MCF 10A (cell line): ENCODE results near the gene SHLD2. TPM values are rescaled to one million over a fixed set of nuclear protein-coding genes. Genes with fewer than 3 reads are reported as not detected.
"Not testable (repeated sequence)": the region's sequence is repeated elsewhere in the genome, so short reads cannot be mapped to it uniquely, and the experiment has no call there.

Experiments used
- BruUV-seq: library from RNA; stranded (reverse); fragments of 400-500 nt; replicated peaks from 2 replicates; lab custom pipeline; 2021; lab: Mats Ljungman, UMichigan
- CTCF ChIA-PET: fragments of 300-600 bp; sonication (Branson Sonifier 250); formaldehyde crosslinking; extraction: SDS; loops from one replicate; lab custom pipeline; 2021; ENCODE audit warnings: antibody characterized with exemption, inconsistent platforms; lab: Yijun Ruan, JAX
- POLR2A ChIA-PET: fragments of 300-600, 350-650 bp; sonication (Branson Sonifier 250); formaldehyde crosslinking; extraction: SDS; loops from one replicate; lab custom pipeline; 2020; ENCODE audit warnings: antibody characterized with exemption, inconsistent platforms; lab: Yijun Ruan, JAX
- DNase-seq: peaks from one replicate; pipeline ENCODE4 v3.0.0-alpha.2; 2018; ENCODE audit not compliant: unreplicated experiment
- H3K27ac Mint-ChIP-seq: one replicate; pipeline ENCODE4 v1.8.0; 2022; ENCODE audit warnings: mild to moderate bottlenecking, low read depth, mixed read lengths; ENCODE audit not compliant: unreplicated experiment
- H3K27me3 Mint-ChIP-seq: one replicate; pipeline ENCODE4 v1.8.0; 2022; ENCODE audit warnings: mixed read lengths; ENCODE audit not compliant: insufficient read depth, unreplicated experiment
- H3K36me3 Mint-ChIP-seq: one replicate; pipeline ENCODE4 v1.8.0; 2022; ENCODE audit warnings: mild to moderate bottlenecking, moderate library complexity, mixed read lengths; ENCODE audit not compliant: insufficient read depth, unreplicated experiment
- H3K4me1 Mint-ChIP-seq: one replicate; pipeline ENCODE4 v1.8.0; 2022; ENCODE audit warnings: mixed read lengths; ENCODE audit not compliant: insufficient read depth, unreplicated experiment
- H3K4me3 Mint-ChIP-seq: one replicate; pipeline ENCODE4 v1.8.0; 2022; ENCODE audit warnings: mild to moderate bottlenecking, moderate library complexity, mixed read lengths; ENCODE audit not compliant: unreplicated experiment
- H3K9me3 Mint-ChIP-seq: one replicate; pipeline ENCODE4 v1.8.0; 2022; ENCODE audit warnings: mixed read lengths; ENCODE audit not compliant: unreplicated experiment
- CTCF ChIP-seq: fragments of 200-600 bp; IDR thresholded peaks from one replicate; pipeline ENCODE4 v1.8.0; 2022; ENCODE audit warnings: antibody characterized with exemption, mild to moderate bottlenecking; ENCODE audit not compliant: unreplicated experiment
- intact Hi-C: fragments of 100-400 bp; cut with micrococcal nuclease; formaldehyde crosslinking; loops from 2 replicates; pipeline ENCODE4 v1.14.1; 2022
- total RNA-seq: library from RNA; stranded (reverse); gene quantifications from 2 replicates; pipeline ENCODE4 v1.2.3, GENCODE V29; 2022

SHLD2 gene
- total RNA-seq, 1 experiment from 2014 or later = 31.8 TPM

GRCh38 chr10:87082219-87082618 lies 12.8 kb upstream of the SHLD2 start:
- peaks cover 45% of the 10 kb centered on the region for H3K4me1 Mint-ChIP-seq
- BruUV-seq, intact Hi-C loops, H3K9me3 Mint-ChIP-seq, H3K27me3 Mint-ChIP-seq: not testable (repeated sequence)
- CTCF ChIA-PET = interaction anchor here (0.6 to 3.0 kb wide), 3 partner anchors 9 to 300 kb away, joined by 3 to 21 read pairs (median 3); no protein-coding TSS in a partner anchor
- DNase-seq = peak; percentile 81
- POLR2A ChIA-PET = interaction anchor here (0.6 to 5.4 kb wide), 6 partner anchors 10 to 113 kb away, joined by 3 to 202 read pairs (median 6); partner anchors contain the start of genes ADIRF, GLUD1 and SHLD2
- peak overlapping the region; percentile 45 for H3K4me3 Mint-ChIP-seq
- H3K27ac Mint-ChIP-seq = peak overlapping the region; percentile 93
- H3K36me3 Mint-ChIP-seq = peaks cover 56% of the 10 kb centered on the region

- intact Hi-C loops = loop anchor here (1.0 kb wide), 1 partner anchor 10 kb away; no protein-coding TSS in a partner anchor
- H3K9me3 Mint-ChIP-seq, H3K27me3 Mint-ChIP-seq: not testable (repeated sequence)
- CTCF ChIA-PET = interaction anchor here (3.0 kb wide), 1 partner anchor 9 kb away, joined by 21 read pairs; no protein-coding TSS in a partner anchor
- peak; percentile 33 for DNase-seq
- Mint-ChIP-seq H3K36me3 (peaks cover 65% of the 10 kb centered on the region), H3K27ac (peak overlapping the region; percentile 93), H3K4me1 (peaks cover 44% of the 10 kb centered on the region), H3K4me3 (peak overlapping the region; percentile 45)
- TSS peak; percentile 41 for BruUV-seq
- POLR2A ChIA-PET = interaction anchor here (0.7 to 5.4 kb wide), 4 partner anchors 10 to 114 kb away, joined by 3 to 202 read pairs (median 22); partner anchors contain the start of genes ADIRF, GLUD1 and SHLD2
These were observed 11.3 kb upstream of the SHLD2 start for GRCh38 chr10:87083576-87084290.

DNA sequence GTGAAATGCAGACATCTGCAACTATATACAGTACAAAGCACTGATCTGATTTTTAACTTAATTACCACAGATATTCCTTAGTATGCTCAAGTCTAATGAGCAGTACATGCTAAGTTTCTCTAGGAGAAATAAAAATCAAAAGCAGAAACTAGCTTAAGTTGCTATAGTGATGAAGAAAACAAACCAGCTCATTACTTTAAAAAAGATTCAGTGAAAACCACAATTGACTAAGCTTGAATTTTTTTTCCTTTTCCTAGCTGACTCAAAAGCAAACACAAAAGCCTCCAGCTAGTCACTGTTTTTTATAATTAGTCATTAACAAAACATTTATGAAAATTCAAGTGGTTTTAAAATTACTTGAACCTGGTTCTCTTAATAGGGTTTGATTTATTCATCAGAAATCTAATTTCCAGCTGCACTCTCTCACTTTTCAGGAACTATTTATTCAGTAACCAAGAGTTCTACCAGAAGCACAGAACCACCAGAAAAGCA lies 10.7 kb upstream of the SHLD2 start:
- H3K4me1 Mint-ChIP-seq = peaks cover 48% of the 10 kb centered on the region
- ChIA-PET POLR2A (interaction anchor here (0.7 to 5.4 kb wide), 4 partner anchors 10 to 115 kb away, joined by 3 to 202 read pairs (median 22); partner anchors contain the start of genes ADIRF, GLUD1 and SHLD2), CTCF (interaction anchor here (3.0 kb wide), 1 partner anchor 9 kb away, joined by 21 read pairs; no protein-coding TSS in a partner anchor)
- not testable (repeated sequence) for H3K9me3 Mint-ChIP-seq, BruUV-seq, H3K27me3 Mint-ChIP-seq
- H3K36me3 Mint-ChIP-seq = peaks cover 71% of the 10 kb centered on the region
- H3K27ac Mint-ChIP-seq = peak overlapping the region; percentile 93
- peak overlapping the region; percentile 45 for H3K4me3 Mint-ChIP-seq
- DNase-seq = peak; percentile 59
- intact Hi-C loops = loop anchor here (1.0 kb wide), 1 partner anchor 9 kb away; no protein-coding TSS in a partner anchor

GRCh38 chr10:87085537-87085936 lies 9.5 kb upstream of the SHLD2 start:
- H3K27me3 Mint-ChIP-seq = no peaks in the 10 kb centered on the region
- peak overlapping the region; percentile 93 for H3K27ac Mint-ChIP-seq
- intact Hi-C loops = no loop called here
- H3K4me3 Mint-ChIP-seq = no peak overlapping the region
- no peak for DNase-seq
- ChIA-PET POLR2A (interaction anchor here (0.5 to 5.4 kb wide), 5 partner anchors 9 to 591 kb away, joined by 4 to 202 read pairs (median 5); partner anchors contain the start of genes ADIRF, GLUD1 and SHLD2), CTCF (interaction anchor here (0.7 to 1.0 kb wide), 4 partner anchors 12 to 329 kb away, joined by 3 read pairs; partner anchors contain the start of gene BMPR1A)
- no peaks in the 10 kb centered on the region for H3K9me3 Mint-ChIP-seq
- BruUV-seq = no TSS peak
- H3K4me1 Mint-ChIP-seq = peaks cover 57% of the 10 kb centered on the region
- TF ChIP-seq CTCF = no peak
- peaks cover 73% of the 10 kb centered on the region for H3K36me3 Mint-ChIP-seq

DNA sequence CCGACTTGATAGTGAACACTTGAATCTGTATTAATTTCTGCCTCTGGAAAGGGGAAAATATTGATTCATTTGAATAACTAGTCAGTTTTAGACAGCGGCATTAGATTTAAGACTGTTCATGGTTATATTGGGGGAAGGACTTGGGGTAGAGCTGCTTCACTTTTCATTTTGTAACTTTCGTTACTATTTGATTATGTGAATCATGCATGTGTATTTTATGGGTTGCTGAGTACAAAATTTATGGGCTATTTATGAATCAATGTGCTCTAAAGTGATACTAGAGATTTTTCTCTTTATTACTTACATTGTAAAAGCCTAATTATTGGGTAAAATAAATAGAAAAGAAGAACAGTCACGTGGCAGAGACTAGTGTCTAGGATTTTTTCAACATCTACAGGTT lies 5.3 kb upstream of the SHLD2 start:
- ChIA-PET POLR2A (interaction anchor here (0.8 kb wide), 2 partner anchors 45 to 51 kb away, joined by 3 read pairs; no protein-coding TSS in a partner anchor), CTCF (no interaction called here)
- no peak for DNase-seq
- no peak overlapping the region for H3K27ac Mint-ChIP-seq
- no peaks in the 10 kb centered on the region for H3K27me3 Mint-ChIP-seq
- no peak for TF ChIP-seq CTCF
- peak overlapping the region; percentile 19 for H3K4me3 Mint-ChIP-seq
- peaks cover 66% of the 10 kb centered on the region for H3K36me3 Mint-ChIP-seq
- intact Hi-C loops = no loop called here
- no TSS peak for BruUV-seq
- peaks cover 45% of the 10 kb centered on the region for H3K4me1 Mint-ChIP-seq
- no peaks in the 10 kb centered on the region for H3K9me3 Mint-ChIP-seq
